Right lobe of liver (tissue), 6 donors: ENCODE data around the gene DCTPP1. TPM values are rescaled to one million over a fixed set of nuclear protein-coding genes. Genes with fewer than 3 reads are reported as not detected.

ENCODE experiments used
- ATAC-seq, 4 donors: fragments of 200-7000 bp; cut with Tn5 transposase; one replicate each; pipeline ENCODE4 v1.9.1; 2020; ENCODE audit warnings: mild to moderate bottlenecking in 4 of 4, moderate library complexity in 4 of 4
- DNase-seq, 3 donors: peaks; one replicate each; pipeline ENCODE4 v3.0.0-alpha.2; 2020
- H3K27ac ChIP-seq, 3 donors: fragments of 200-600 bp; one replicate each; pipeline ENCODE4 v1.8.0; 2022
- H3K27me3 ChIP-seq, 2 donors: fragments of 200-600 bp; one replicate each; pipeline ENCODE4 v1.8.0; 2022
- H3K36me3 ChIP-seq, 4 donors: fragments of 200-600 bp; sonication (generic) in 1 of 4; one replicate each; pipeline versions ENCODE4 v1.5.1 to v1.8.0; 2017 to 2022; ENCODE audit warnings: control low read depth in 1 of 4
- H3K4me1 ChIP-seq, 4 donors: fragments of 200-600 bp; sonication (generic) in 1 of 4; one replicate each; pipeline versions ENCODE4 v1.5.1 to v1.8.0; 2017 to 2022; ENCODE audit warnings: control low read depth in 1 of 4
- H3K4me3 ChIP-seq, 3 donors: fragments of 200-600 bp; one replicate each; pipeline ENCODE4 v1.8.0; 2022
- H3K9me3 ChIP-seq, 4 donors: fragments of 200-600 bp; sonication (generic) in 1 of 4; one replicate each; pipeline versions ENCODE4 v1.5.1 to v1.8.0; 2017 to 2022; ENCODE audit warnings: control low read depth in 1 of 4
- POLR2A ChIP-seq: fragments of 450-650 bp; IDR thresholded peaks from one replicate; pipeline ENCODE4 v1.6.1; 2017; ENCODE audit warnings: antibody characterized with exemption, mild to moderate bottlenecking
- WGBS: methylation state at CpG from one replicate; pipeline ENCODE4 v1.1.6; 2018; ENCODE audit warnings: low coverage, low lambda C conversion rate; ENCODE audit not compliant: insufficient coverage; ENCODE audit errors: missing lambda C conversion rate; 5-methylcytosine and 5-hydroxymethylcytosine counted together
- intact Hi-C, 2 donors: fragments of 100-400 bp; cut with DNase I; formaldehyde crosslinking; loops; one replicate each; pipeline versions ENCODE4 v1.11.2 to v1.14.1; 2022
- total RNA-seq, 6 experiments: library from RNA; depleted of rRNA in 2 of 6; stranded (reverse); fragments of >200 nt in 2 of 6; fragmentation: NEBNext Ultra II Directional in 3 of 6; extraction: Animal tissue kit (Norgen Biotek cat#: 25700) in 3 of 6; gene quantifications; one replicate each; pipeline versions ENCODE4 v1.1.0 to v1.2.4, GENCODE V29; 2016 to 2023
- TF ChIP-seq, protein P1 (sequence below), 4 donors: fragments of 200-600 bp in 3 of 4; fragments of 450-650 bp in 1 of 4; IDR thresholded peaks; one replicate each; pipeline versions ENCODE4 v1.5.1 to v1.8.0; 2016 to 2022; ENCODE audit warnings: antibody characterized with exemption in 4 of 4, mild to moderate bottlenecking in 2 of 4
- donor health status: DM: no; HTN: yes; CAD: no.
- donor health status: DM: no; HTN: no; CAD: no.
- donor health status: DM: no; HTN: no; CAD: no.
- donor health status: DM: no; HTN: yes; CAD: no.
- donor health status: DM: no; HTN: yes; CAD: no.

DCTPP1 gene
- total RNA-seq, 6 experiments from 2014 or later: 10.0 to 17.9 (median 13.9) TPM

DNA sequence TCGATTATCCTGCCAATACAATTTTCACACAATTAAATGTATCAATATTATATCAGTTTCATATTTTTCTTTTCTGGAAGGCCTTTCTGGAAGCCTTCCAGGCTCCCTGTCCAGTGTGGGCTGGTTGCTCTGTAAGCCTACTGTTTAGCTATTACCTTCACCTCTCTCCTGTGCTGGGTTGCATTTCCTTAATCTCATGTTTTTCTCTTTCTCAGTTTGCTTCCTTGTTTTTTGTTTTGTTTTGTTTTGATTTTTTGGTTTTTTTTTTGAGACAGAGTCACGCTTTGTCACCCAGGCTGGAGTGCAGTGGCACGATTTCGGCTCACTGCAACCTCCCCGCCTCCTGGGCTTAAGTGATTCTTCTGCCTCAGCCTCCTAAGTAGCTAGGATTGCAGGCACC lies 9.0 kb upstream of the DCTPP1 start:
- intact Hi-C loops: loop anchor here in 1 of 2 donors (10.0 kb wide), 1 partner anchor 86 kb away; the partner anchor contains the start of gene ZNF768
- Histone ChIP-seq H3K4me3 (no peak overlapping the region), H3K27ac (no peak overlapping the region), H3K4me1 (peaks cover 0 to 4% (median 0%) of the 10 kb centered on the region in 4 donors), H3K9me3 (no peaks in the 10 kb centered on the region), H3K27me3 (no peaks in the 10 kb centered on the region), H3K36me3 (peaks cover 0 to 4% (median 0%) of the 10 kb centered on the region in 4 donors)
- DNase-seq: no peak
- TF ChIP-seq POLR2A: no peak
- TF ChIP-seq, protein P1, sequence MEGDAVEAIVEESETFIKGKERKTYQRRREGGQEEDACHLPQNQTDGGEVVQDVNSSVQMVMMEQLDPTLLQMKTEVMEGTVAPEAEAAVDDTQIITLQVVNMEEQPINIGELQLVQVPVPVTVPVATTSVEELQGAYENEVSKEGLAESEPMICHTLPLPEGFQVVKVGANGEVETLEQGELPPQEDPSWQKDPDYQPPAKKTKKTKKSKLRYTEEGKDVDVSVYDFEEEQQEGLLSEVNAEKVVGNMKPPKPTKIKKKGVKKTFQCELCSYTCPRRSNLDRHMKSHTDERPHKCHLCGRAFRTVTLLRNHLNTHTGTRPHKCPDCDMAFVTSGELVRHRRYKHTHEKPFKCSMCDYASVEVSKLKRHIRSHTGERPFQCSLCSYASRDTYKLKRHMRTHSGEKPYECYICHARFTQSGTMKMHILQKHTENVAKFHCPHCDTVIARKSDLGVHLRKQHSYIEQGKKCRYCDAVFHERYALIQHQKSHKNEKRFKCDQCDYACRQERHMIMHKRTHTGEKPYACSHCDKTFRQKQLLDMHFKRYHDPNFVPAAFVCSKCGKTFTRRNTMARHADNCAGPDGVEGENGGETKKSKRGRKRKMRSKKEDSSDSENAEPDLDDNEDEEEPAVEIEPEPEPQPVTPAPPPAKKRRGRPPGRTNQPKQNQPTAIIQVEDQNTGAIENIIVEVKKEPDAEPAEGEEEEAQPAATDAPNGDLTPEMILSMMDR (IDR thresholded peaks at IDR 0.05): no peak
- ATAC-seq: no peak
- 100% methylated on average over 1 of the region's 5 CpGs for WGBS

DNA sequence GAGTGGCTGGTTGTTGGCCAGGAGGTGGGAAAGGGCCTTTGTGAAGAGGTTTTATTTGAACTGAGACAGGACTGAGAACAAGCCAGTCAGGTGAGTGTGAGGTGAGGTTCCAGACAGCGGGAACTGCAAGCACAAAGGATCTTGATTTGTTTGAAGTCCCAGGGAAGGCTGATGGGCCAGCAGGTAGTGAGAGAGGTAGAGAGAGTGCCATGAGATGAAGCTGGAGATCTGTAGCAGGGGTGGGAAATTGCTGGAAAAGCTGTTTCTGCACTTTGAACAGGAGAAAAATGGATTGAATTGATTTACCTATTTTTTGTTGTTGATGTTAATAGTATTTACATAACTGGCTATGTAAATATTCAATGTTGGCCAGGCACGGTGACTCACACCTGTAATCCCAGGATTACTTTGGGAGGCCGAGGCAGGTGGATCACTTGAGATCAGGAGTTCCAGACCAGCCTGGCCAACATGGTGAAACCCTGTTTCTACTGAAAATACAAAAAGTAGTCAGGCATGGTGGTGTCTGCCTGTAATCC lies 7.7 kb upstream of the DCTPP1 start:
- DNase-seq: no peak
- H3K9me3 ChIP-seq: no peaks in the 10 kb centered on the region
- no peaks in the 10 kb centered on the region for H3K4me1 ChIP-seq
- no peak for TF ChIP-seq POLR2A
- TF ChIP-seq, protein P1 (IDR thresholded peaks at IDR 0.05): no peak
- ATAC-seq: peak; percentile 8 to 58 (median 30)
- intact Hi-C loops: loop anchor here in 1 of 2 donors (10.0 kb wide), 1 partner anchor 87 kb away; the partner anchor contains the start of gene ZNF768
- H3K4me3 ChIP-seq: no peak overlapping the region
- peak overlapping the region in 1 of 3 donors; percentile 10 for H3K27ac ChIP-seq
- no peaks in the 10 kb centered on the region for H3K36me3 ChIP-seq
- WGBS: 23% methylated on average over 3 of the region's 3 CpGs
- no peaks in the 10 kb centered on the region for H3K27me3 ChIP-seq

DNA sequence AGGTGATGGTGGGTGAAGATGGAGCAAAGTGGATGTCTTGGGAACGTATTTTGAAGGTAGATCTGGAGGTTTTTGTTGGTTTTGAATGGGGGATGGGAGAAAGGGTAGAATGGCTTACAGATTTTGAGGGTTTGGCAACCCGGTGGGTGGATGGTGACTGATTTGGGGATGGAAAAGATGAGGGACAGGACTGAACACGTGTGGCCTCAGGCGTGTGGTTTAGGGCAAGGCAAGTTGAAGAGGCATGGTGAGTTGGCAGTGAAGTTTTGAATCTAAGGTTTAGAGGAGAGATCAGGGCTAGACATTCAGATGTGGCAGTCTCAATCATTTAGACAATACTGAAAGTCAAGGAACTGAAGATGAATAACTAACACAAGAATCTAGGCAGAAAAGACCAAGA lies 5.0 kb upstream of the DCTPP1 start:
- H3K9me3 ChIP-seq: no peaks in the 10 kb centered on the region
- H3K4me1 ChIP-seq: peaks cover 0 to 6% (median 0%) of the 10 kb centered on the region in 4 donors
- ATAC-seq (no peak), DNase-seq (no peak)
- H3K36me3 ChIP-seq: no peaks in the 10 kb centered on the region
- no peak overlapping the region for H3K27ac ChIP-seq
- WGBS: 58% methylated on average over 4 of the region's 4 CpGs
- H3K27me3 ChIP-seq: no peaks in the 10 kb centered on the region
- intact Hi-C loops: loop anchor here in 1 of 2 donors (10.0 kb wide), 1 partner anchor 90 kb away; the partner anchor contains the start of gene ZNF768
- H3K4me3 ChIP-seq: no peak overlapping the region
- TF ChIP-seq, protein P1 (IDR thresholded peaks at IDR 0.05): no peak

DNA sequence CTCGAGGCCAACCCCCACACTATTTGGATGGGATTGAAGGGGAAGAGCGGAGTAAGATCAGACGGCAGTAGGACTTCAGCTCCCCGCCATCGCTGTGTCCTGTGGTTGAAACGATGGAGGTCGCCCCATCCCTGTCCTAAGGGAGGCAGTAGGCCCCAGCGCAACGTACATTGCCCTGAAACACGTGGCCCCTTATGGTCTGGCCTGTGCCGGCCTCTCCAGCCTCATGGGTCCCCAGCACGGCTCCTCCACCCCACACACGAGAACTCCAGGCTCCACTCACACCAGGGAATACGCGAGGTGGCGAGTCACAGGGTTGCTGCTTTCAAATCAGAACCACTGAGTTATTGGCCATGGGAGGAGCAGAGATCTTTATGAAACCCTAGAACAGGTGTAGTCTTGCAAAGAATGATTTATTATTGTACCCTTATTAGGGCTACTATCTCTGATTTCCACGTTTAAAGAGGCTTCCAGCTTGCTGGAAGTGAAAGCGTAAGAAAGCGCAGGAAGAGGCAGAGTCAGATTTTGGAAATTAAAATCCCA lies 669 bp upstream of the DCTPP1 start:
- Histone ChIP-seq H3K27me3 (no peaks in the 10 kb centered on the region), H3K9me3 (no peaks in the 10 kb centered on the region), H3K36me3 (no peaks in the 10 kb centered on the region), H3K27ac (peak overlapping the region; percentile 30 to 67 (median 51)), H3K4me1 (peaks cover 0 to 12% (median 3%) of the 10 kb centered on the region in 4 donors), H3K4me3 (peak overlapping the region; percentile 64 to 87 (median 67))
- WGBS: 54% methylated on average over 14 of the region's 19 CpGs
- TF ChIP-seq, protein P1 (IDR thresholded peaks at IDR 0.05): no peak
- no peak for TF ChIP-seq POLR2A
- DNase-seq (peak in 2 of 3 donors; percentile 43 to 61), ATAC-seq (peak; percentile 11 to 48 (median 21))
- intact Hi-C loops: loop anchor here in 1 of 2 donors (10.0 kb wide), 1 partner anchor 94 kb away; the partner anchor contains the start of gene ZNF768
